GM19463 (cell line): ENCODE measurements around the gene HAGH.
A peak's percentile ranks its signal among the peaks of the same experiment; 100 is the strongest.

Source experiments
- ATAC-seq: cut with Tn5 transposase; IDR thresholded peaks from one replicate; pipeline ENCODE4 v1.9.1; 2021; ENCODE audit warnings: mild to moderate bottlenecking, moderate library complexity; ENCODE audit not compliant: unreplicated experiment

HAGH gene

GRCh38 chr16:1788095-1788707 lies 38.4 kb downstream of the HAGH start:
- no peak for ATAC-seq

GRCh38 chr16:1787322-1788094 lies 39.1 kb downstream of the HAGH start:
- ATAC-seq, result no peak

- ATAC-seq, result no peak
These were observed 39.6 kb downstream of the HAGH start for GRCh38 chr16:1787056-1787321.

- ATAC-seq, result no peak
These were observed 40.2 kb downstream of the HAGH start for GRCh38 chr16:1786242-1787055.

GRCh38 chr16:1785846-1786170 lies 40.8 kb downstream of the HAGH start:
- no peak for ATAC-seq

- no peak for ATAC-seq
These were observed 41.4 kb downstream of the HAGH start for GRCh38 chr16:1784977-1785845.

- ATAC-seq, result peak; percentile 88
These were observed 44.0 kb downstream of the HAGH start, which contains the start of the genes NUBP2 and SPSB3 for GRCh38 chr16:1782408-1783264. Gene NUBP2, plus strand, starts transcription at chr16:1782960. Its CDS starts 61 bp downstream, at chr16:1783021. Gene SPSB3, minus strand, starts transcription at chr16:1782571. Its CDS starts 1,088 bp downstream, at chr16:1781483.

GRCh38 chr16:1781758-1782407 lies 44.7 kb downstream of the HAGH start:
- ATAC-seq, result peak; percentile 7

- ATAC-seq, result no peak
These were observed 45.4 kb downstream of the HAGH start for GRCh38 chr16:1781254-1781653.

- no peak for ATAC-seq
These were observed 46.0 kb downstream of the HAGH start for GRCh38 chr16:1780677-1781072.

- ATAC-seq, result no peak
These were observed 46.6 kb downstream of the HAGH start for GRCh38 chr16:1779741-1780676.

GRCh38 chr16:1779234-1779701 lies 47.4 kb downstream of the HAGH start:
- ATAC-seq, result no peak

- ATAC-seq, result no peak
These were observed 48.1 kb downstream of the HAGH start for GRCh38 chr16:1778200-1779179.

- no peak for ATAC-seq
These were observed 49.0 kb downstream of the HAGH start for GRCh38 chr16:1777375-1778199.

GRCh38 chr16:1776991-1777374 lies 49.6 kb downstream of the HAGH start:
- ATAC-seq, result no peak

- ATAC-seq, result no peak
These were observed 50.0 kb downstream of the HAGH start for GRCh38 chr16:1776672-1776955.
